ENCODE results near the gene FLT1.

DNA sequence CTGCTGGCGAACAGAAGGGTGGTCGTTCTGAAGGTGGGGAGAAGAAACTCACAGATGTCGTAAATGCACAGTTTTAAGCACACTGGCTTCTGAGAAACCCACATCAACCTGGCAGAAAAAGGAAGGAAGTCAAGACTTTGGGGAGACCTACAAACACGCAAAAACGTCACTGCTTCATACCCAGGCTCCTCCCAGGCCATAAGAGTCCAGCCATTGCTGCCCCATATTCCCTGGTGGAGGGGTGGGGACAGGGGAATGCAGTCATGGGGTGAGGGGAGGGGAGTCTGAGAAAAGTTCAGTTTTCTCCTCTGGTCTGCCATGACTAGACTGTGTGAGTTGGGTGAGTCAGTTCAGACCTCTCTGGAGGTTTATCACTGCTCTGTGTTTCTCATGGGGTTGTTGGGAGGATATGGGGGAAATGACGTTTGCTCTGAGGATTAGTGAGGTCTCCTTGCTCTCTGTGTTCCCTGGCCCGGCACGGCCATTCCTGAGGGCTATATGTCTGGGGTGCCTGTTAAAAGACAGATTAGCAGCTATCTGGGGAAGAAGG, 139.0 kb downstream of the FLT1 start:
- TF ChIP-seq CTCF (IDR thresholded peaks at IDR 0.05; ENCODE audit: insufficient read depth, low read length) (no peak), REST (IDR thresholded peaks at IDR 0.05; ENCODE audit: insufficient replicate concordance, low read depth) (no peak), GABPA (IDR thresholded peaks at IDR 0.05; ENCODE audit: low read depth) (no peak), POLR2AphosphoS5 (IDR thresholded peaks at IDR 0.05; ENCODE audit: low read depth) (no peak)

All from HL-60 (cell line).